Measurements from ENCODE around the gene PLK3.
"Not testable (repeated sequence)": the region's sequence is repeated elsewhere in the genome, so short reads cannot be mapped to it uniquely, and the experiment has no call there.

Gene PLK3

DNA sequence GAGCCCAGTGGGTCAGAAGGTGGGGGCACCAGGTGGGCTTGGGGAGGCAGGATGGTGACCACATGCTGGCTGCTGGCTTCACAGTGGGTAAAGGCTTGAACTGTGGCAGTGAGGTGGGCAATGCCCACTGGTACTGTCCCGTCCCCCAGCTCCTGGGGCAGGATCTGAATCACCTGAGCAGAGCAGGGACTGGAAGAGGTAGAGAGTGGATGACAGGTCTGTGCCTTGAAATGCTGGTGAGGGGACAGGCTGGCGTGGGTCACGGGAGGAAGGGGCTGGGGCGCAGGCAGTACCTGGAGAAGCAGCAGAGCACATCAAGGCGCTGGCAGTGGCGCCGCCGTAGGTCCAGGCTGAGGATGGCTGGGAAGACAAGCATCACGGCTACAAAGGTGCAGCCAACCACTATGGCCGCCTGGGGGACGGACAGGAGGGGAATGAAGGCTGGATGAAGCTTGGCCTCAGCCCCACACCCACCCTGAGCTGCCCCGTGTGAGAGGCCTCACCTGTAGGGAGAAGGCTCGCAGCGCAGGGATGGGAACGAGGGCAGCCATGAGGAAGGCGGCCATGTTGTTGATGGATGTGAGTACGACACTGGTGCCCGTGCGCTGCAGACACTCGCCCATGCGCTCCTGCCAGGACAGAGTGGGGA lies 27.9 kb downstream of the PLK3 start:
- DNase-seq (ENCODE audit: low spot score), result no peak

DNA sequence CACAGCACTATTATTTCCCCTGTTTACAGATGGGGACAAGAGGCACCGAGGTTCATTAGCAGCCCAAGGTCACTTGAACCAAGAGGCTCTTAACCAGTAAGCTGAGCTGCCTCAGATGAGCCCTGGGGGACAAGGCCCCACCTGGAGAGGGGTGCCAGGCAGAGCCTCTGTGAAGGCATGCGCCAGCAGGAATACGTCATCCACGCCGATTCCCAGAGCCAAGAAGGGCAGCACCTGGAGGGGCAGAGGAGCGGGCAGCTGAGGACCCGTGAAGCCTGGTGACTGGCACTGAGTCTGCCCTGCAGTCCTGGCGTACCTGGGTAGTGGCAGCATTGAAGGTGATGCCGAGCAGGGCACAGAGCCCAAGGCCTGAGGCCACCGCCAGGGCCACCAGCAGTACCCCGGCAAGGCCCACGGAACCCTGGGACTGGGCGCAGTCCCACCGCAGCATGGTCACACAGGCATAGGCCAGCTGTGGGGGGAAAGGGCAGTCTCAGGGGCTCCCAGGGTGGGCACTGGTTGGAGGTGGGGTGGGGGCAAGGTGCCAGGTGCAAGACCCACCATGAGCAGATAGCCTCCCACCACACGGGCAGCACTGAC lies 28.8 kb downstream of the PLK3 start:
- DNase-seq (ENCODE audit: low spot score), result no peak

DNA sequence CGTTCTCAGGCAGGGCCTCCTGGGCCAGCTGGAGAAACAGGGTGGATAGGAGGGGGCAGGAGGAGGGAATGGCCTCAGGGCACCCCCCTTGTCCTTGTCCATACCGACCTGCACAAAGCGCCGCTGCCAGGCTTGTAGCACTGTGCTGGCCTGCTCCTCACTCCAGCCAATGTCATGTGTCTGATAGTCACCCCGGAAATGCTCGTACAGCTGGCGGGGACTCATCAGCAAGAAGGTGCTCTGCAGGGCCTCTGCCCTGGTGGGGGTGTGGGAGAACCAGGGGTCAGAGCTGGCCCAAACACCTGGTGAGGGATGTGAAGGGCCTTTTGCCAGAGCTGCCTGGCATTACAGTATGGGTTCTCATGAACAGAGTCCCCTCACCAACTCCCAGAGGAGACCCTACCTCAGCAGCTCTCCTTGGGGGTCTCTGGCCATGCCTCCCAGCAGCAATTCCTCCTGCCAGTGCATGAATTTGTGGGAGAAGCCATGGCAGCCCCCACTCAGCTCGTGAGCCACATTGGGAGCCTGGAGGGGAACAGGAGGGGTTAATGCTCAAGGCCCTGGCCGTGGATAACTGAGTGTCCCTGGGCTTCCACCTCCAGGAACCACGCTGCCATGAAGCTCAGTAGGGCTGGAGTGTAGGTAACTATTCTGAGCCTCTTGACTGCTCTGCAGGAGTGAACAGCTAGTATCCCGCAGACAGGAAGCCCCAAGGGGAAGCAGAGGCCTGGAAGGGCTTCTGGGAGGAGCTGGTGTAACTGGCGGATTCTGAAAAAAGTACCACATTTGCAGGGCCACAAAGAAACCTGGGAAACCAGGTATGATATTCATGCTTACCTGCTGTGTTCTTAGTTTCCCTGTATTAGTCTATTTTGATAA lies 29.6 kb downstream of the PLK3 start:
- DNase-seq (ENCODE audit: low spot score), result no peak

DNA sequence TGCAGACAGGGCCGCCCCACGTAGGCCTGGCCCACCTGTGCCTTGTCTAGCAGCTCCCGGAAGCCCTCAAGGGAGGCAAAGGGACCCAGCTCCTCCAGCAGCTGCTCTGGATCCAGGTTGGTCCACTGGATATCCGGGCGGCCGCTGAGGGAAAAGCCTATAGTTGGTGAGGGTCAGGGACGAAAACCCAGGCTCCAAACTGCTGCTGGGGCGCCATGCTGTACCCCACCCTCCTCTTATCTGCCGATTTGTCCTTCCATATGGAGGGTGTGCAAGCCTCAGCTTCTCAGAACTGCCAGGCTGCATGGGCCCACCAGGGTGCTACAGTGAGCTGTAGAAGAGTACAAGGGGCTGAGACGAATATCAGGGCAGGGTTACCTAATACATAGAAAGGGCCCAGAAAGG lies 30.7 kb downstream of the PLK3 start:
- no peak for DNase-seq (ENCODE audit: low spot score)

DNA sequence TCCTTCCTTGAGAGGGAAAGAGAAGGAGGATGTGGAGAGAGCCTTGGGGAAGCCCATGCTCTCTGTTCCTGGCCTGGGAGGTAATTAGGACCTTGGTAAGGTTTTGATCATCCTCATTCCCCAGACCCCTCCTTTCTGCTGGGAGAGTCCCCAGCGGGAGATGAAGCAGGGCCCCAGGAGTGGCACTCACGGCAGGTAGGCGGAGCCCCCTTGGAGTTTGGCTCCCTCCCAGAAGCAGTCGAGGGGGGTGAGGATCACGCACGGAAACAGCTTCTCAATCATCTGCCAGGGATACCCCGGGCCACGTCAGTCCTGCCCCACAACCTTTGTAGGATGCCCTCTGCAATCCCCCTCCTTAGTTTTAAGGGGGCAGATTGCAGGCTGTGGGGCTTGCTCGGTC lies 31.3 kb downstream of the PLK3 start:
- DNase-seq (ENCODE audit: low spot score), result no peak

DNA sequence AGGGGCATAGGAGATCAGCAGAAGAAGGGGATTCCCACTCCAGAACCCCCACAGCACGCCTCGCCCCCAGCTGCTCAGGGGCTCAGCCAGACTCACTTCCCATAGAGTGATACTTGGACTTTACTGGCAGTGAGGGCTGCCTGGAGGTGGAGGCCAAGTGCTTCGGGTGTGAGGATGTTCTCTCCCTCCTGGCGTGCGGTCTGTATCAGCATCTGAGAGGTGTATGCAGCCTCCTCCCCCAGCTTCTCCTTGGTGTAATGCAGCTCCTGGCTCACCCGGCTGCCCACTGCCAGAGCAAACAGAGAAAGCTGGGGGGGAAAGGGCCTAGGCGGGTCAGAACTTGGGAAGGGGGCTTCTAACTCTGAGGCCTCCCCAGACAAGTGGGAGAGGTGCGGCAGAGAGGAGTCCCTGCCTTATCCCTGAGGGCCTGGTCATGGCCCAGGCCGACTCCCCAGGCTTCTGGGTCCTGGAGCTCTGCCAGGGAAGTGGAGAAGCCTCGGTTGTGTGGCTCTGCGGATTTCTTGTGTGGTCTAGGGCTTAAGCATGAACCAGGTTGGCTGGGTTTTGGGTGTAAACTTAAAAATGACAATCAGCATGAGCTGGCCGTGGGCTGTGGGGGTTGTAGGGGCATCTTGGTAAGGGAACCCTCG lies 32.0 kb downstream of the PLK3 start:
- no peak for DNase-seq (ENCODE audit: low spot score)

DNA sequence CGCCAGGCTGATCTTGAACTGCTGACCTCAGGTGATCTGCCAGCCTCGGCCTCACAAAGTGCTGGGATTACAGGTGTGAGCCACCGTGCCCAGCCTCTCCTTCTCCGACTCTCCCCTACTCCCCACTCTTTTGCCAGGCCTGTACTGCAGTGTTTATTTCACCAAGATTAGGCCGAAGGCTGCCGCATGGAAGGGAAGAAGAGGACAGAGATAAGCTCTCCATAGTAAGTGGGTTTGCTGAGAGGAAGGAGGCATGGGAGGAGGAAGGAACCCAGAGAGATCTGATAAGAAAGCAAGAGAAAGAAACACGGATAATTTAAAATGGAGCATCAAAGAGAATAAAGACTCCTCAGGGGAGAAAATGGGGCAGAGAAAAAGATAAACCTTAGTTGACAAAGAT lies 34.2 kb downstream of the PLK3 start:
- DNase-seq (ENCODE audit: low spot score), result no peak

DNA sequence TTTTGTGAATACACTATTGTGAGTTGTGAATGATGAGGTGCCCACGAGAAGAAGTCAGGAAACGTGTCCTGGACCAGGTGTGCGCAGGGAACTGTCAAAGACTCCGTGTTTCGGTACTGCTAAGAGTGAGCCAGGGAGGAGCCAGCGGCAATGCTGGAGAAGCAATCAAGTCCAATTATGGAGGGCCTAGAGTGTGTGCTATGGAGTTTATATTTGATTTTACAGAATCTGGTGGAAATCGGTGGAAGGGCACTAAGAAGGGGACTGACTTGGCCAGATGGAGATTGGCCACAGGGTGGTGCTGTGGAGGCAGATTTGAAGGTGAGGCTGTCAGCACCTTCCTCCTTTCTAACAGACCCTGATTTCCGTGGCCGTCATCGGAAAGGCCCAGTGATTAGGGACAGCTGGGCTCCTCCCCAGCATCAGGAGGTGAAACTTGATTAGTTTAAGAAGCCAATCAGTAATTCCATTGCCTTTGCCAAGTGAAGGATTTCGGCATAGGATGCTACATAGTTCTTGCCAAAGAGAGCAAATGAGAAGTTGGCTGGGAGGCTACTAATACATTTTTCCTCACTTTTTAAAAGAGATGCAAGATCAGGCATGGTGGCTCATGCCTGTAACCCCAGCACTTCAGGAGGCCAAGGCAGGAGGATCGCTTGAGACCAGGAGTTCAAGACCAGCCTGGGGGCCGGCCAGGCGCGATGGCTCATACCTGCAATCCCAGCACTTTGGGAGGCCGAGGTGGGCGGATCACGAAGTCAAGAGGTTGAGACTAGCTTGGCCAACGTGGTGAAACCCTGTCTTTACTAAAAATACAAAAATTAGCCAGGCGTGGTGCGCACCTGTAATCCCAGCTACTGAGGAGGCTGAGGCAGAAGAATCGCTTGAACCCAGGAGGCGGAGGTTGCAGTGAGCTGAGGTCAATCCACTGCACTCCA lies 35.8 kb downstream of the PLK3 start:
- DNase-seq (ENCODE audit: low spot score), result peak; percentile 88

DNA sequence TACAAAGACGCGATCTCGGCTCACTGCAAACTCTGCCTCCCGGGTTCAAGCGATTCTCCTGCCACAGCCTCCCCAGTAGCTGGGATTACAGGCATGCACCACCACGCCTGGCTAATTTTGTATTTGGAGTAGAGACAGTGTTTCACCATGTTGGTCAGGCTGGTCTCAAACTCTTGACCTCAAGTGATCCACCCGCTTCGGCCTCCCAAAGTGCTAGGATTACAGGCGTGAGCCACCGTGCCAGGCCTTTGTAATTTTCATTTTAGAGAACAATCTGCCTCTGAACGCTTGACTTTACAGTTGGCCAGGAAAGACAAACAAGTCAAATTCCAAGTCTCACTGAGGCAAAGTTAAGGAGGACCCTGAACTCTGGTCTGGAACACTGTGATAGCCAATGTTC lies 38.1 kb downstream of the PLK3 start:
- not testable (repeated sequence) for DNase-seq (ENCODE audit: low spot score)

DNA sequence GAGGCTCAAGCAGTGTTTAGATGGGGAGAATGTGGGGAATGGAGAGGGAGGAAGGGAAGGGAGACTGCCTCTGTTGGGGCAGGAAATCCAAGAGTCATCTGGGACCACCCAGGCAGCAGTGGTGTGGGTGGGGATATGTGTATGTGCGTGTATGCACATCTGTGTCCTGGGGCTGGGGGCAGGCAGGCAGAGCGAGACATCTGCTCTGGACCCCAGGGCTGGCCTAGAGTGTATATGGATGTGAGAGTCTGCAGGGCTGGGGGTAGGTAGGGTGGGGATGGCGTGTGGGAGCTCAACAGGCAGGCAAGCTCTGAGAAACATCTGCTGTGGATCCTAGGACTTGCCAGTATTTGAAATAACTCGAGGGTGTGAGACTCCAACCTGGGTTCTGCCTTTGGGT lies 39.4 kb downstream of the PLK3 start:
- no peak for DNase-seq (ENCODE audit: low spot score)

DNA sequence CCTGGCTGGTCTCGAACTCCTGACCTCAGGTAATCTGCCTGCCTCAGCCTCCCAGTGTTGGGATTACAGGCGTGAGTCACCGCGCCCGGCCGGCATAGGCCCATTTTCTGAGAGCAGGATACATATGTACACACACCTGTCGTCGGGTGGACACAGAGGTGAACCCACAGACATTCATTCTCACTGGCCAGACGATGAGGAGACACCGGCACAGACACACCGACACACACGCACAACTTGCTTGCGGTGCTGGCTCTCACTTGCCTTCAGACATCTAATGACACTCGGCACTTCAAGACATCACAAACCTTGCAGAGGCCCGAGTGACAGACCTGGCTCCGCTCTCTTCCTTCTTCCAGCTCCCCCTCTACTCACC lies 42.3 kb downstream of the PLK3 start:
- DNase-seq (ENCODE audit: low spot score), result no peak

DNA sequence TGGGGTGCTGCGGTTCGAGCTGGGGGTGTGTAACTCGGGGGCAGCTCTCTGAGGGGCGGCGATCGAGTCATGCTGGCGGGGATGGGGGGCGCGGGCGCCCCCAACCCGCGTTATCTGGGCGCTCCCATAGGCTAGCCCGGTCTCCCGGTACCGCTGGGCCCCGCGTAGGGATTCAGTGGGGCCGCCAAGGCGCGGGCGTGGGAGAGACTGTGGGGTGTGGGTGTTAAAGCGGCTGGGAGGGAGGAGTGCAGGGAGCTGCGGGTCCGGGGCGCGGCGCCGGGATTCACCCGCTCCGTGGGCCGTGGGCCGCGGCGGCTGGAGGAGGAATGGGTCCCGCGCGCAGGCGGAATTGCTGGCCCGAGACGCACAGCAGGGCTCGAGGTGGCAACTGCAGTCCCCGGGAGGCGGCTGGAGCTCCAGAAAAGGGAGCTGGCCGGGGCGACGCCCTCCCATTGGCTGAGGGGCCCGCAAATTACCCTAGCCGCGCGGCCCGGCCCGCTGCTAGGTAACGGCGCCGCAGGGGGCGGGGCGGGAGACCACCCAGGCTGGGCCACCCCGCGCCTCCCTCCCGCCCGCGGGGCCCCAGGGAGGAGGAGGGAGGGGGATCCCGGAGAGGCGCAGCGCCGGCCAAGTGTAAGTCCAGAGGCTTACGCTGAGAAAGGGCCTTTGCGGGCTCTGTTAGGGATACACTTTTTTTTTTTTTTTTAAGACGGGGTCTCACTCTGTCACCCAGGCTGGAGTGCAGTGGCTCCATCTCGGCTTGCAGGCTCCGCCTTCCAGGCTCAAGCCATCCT lies 42.9 kb downstream of the PLK3 start, which contains the start of gene PTCH2:
PTCH2 (minus strand) TSS at position 392 of the 794 bp plus-strand sequence; CDS start at position 71, 321 bp downstream.
- DNase-seq (ENCODE audit: low spot score), result peak; percentile 7

DNA sequence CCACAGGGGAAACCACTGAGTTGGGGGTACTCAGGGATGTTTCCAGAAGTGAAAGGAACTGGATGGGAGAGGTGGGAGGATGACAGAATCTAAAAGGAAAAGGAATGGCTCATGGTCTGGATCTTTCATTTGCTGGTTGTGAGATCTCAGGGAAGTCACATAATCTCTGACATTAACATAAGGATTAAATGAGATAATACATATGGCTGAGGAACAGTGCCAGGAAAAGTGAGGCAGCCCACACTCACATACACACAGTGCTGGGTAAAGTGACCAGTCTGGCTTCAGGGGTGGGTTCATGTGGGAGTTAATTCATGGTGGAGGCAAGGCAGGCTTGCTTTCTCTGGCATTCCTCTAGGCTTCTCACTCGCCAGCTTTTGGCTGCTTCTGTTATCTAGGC lies 46.8 kb downstream of the PLK3 start:
- DNase-seq (ENCODE audit: low spot score), result no peak

DNA sequence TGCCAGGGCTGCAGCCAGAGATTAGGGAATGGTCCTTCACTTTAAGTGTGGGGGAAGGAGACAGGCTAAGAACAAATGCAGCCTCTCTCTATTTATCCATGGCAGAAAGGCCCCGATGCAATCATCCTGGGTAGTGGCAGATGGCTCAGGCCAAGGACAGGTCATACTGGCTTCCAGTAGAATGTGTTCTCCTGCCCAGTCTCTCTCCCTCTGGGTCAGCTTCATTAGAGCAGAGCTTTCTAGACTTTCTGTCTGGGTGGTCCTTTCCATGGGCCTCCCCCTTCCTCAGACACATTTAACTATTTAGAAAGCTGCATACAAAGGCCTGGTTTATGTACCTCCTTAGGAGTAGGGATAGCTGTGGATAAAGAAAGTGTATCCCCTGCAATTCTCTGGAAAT lies 47.7 kb downstream of the PLK3 start:
- no peak for DNase-seq (ENCODE audit: low spot score)

DNA sequence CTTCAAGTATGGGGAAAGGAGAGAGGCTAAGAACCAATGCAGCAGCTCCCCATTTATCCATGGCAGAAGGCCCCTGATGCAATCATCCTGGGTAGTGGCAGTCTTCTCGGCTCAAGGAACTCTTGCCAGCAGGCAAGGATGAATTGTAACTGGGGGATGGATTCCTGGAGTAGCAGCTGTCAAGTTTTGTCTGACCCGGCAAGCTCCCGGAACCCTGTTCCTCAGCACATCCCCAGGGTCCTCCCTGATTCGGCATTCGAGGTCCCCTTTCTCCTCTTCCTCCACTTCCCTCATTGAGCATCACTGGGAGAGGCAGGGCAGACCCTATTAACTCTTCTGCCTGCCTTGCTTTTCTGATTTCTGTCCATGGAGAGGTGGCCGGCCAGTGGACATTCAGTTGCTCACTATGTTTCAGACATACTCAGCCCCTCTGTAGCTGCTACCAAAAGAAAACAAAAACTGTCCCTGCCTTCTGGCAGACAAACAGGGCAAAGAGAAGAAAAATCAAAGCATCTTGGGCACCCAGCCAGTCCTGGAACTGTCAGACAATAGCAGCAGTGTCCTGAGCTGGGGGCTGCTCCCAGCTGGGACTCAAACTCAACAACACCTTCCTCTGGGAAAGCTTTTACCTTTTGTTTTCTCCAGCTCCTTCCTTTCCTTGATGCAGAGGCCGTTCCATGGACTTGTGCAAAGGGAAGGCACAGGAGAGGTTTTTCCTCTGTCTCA lies 48.4 kb downstream of the PLK3 start:
- DNase-seq (ENCODE audit: low spot score), result no peak

DNA sequence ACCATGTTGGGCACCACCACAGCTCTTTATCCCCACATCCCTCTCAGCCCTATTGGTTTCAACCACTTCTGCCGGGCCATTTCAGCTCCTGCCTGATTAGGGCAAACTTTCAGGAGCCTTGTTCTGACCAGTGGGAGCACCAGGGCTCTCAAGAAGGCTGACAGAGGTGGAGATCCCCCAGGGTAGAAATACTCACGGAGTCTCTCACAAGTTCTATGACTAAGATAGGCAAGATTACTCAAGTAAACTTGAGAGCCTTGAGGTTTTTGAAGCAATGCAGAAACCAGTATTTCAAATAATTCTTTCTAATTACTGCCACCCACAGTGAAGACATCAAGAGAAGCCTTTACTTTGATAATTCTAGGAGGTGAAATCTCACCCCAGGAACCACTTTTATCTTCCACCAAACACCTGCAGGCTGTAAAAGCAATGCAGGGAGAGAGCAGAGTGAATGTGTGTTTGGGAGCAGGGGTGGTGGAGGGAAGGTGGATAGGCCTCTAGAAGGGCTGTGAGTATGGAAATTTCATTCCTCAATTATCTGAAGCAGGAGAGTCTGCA lies 49.5 kb downstream of the PLK3 start:
- DNase-seq (ENCODE audit: low spot score), result no peak

DNA sequence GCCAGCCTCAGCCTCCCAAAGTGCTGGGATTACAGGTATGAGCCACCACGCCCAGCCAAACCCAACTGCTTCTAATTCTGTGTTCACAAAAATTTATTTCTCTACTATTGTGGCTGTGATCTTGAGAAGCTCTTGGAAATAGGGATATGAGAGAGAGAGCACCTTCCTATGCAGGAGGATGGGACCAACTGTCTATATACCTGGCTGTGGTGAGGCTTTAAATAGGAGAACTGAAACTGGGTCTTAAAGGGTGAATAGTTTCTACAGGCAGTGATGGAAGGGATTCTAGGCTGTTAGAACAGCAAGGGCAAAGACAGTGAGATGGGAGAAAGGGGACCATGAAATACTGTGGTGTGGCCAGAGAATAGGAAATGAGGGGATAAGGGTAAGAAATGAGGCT lies 51.1 kb downstream of the PLK3 start:
- DNase-seq (ENCODE audit: low spot score), result no peak

DNA sequence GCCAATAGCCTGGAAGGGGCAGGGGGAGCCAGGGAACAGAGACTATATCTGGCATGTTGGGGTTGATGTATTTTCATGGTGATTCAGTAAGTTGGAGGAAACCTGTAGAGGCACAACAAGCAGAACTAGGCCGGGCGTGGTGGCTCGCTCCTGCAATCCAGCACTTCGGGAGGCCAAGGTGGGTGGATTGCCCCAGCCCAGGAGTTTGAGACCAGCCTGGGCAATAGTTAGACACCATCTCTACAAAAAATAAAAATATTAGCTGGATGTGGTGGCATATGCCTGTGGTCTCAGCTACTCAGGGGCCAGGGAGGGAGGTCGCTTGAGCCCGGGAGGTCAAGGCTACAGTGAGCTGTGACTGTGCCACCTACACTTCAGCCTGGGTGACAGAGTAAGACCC lies 53.0 kb downstream of the PLK3 start:
- no peak for DNase-seq (ENCODE audit: low spot score)

DNA sequence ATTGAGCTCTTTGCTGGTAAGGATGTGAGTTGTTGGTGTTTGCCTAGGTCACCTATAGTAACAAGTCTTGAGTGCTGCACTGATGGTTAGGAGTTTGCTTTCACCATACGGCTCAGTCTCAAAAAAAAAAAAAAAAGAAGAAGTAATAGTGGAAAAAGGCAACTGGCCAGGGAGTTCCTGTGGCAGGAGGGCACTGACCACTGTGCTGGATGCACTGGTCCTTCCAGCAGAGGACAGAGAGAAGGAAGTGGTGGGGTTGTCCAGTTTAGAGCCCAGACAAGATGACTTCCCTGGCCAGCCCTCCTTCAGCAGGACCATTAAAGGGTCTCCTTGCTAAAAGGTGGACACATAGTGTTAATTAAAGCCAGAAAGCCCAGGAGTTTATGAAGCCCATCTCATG lies 54.8 kb downstream of the PLK3 start:
- DNase-seq (ENCODE audit: low spot score), result no peak
